ENCODE data around the gene ID3. TPM values are rescaled to one million over a fixed set of nuclear protein-coding genes. Genes with fewer than 3 reads are reported as not detected.

The ID3 gene
- total RNA-seq, 4 donors from 2014 or later: 81.2 to 209 (median 122) TPM

GRCh38 chr1:23581219-23581618, 21.9 kb upstream of the ID3 start:
- H3K4me3 ChIP-seq (ENCODE audit: low read depth, poor library complexity, severe bottlenecking): no peak overlapping the region
- TF ChIP-seq POLR2A (IDR thresholded peaks at IDR 0.05): no peak
- TF ChIP-seq CTCF (IDR thresholded peaks at IDR 0.05): no peak
- intact Hi-C loops (cut with DNase I; ENCODE audit: low total_unique reads): no loop called here
- 78 to 87% methylated on average over 8 of the region's 8 CpGs for WGBS, 2 donors
- DNase-seq (ENCODE audit: low spot score in 2 of 2): no peak

- WGBS, 2 donors: 91 to 93% methylated on average over 6 of the region's 6 CpGs
- intact Hi-C loops (cut with DNase I; ENCODE audit: low total_unique reads): no loop called here
Observed at GRCh38 chr1:23578997-23579363, 19.7 kb upstream of the ID3 start.

GRCh38 chr1:23578311-23578996, 19.2 kb upstream of the ID3 start:
- WGBS, 2 donors: 82 to 91% methylated on average over 4 of the region's 4 CpGs
- TF ChIP-seq CTCF (IDR thresholded peaks at IDR 0.05): no peak
- no peak for TF ChIP-seq POLR2A (IDR thresholded peaks at IDR 0.05)
- intact Hi-C loops (cut with DNase I; ENCODE audit: low total_unique reads): no loop called here

More at GRCh38 chr1:23578997-23579363, 19.7 kb upstream of the ID3 start:
- H3K4me3 ChIP-seq (ENCODE audit: low read depth, poor library complexity, severe bottlenecking): no peak overlapping the region
- DNase-seq (ENCODE audit: low spot score in 2 of 2): no peak
- TF ChIP-seq POLR2A (IDR thresholded peaks at IDR 0.05) (no peak), CTCF (IDR thresholded peaks at IDR 0.05) (no peak)

GRCh38 chr1:23577056-23578004, 18.0 kb upstream of the ID3 start:
- 51 to 57% methylated on average over 11 of the region's 11 CpGs for WGBS, 2 donors
- DNase-seq (ENCODE audit: low spot score in 2 of 2): no peak
- intact Hi-C loops (cut with DNase I; ENCODE audit: low total_unique reads): no loop called here
- TF ChIP-seq CTCF (IDR thresholded peaks at IDR 0.05) (no peak), POLR2A (IDR thresholded peaks at IDR 0.05) (no peak)
- H3K4me3 ChIP-seq (ENCODE audit: low read depth, poor library complexity, severe bottlenecking): no peak overlapping the region

More at GRCh38 chr1:23578311-23578996, 19.2 kb upstream of the ID3 start:
- no peak overlapping the region for H3K4me3 ChIP-seq (ENCODE audit: low read depth, poor library complexity, severe bottlenecking)
- DNase-seq (ENCODE audit: low spot score in 2 of 2): no peak

GRCh38 chr1:23576338-23577055, 17.2 kb upstream of the ID3 start:
- 87 to 91% methylated on average over 7 of the region's 7 CpGs for WGBS, 2 donors
- H3K4me3 ChIP-seq (ENCODE audit: low read depth, poor library complexity, severe bottlenecking): no peak overlapping the region
- intact Hi-C loops (cut with DNase I; ENCODE audit: low total_unique reads): no loop called here
- no peak for DNase-seq (ENCODE audit: low spot score in 2 of 2)
- TF ChIP-seq CTCF (IDR thresholded peaks at IDR 0.05): no peak
- no peak for TF ChIP-seq POLR2A (IDR thresholded peaks at IDR 0.05)
